ENCODE results near the gene EPSTI1. TPM values are rescaled to one million over a fixed set of nuclear protein-coding genes. Genes with fewer than 3 reads are reported as not detected.

The EPSTI1 gene
- total RNA-seq, 1 experiment from 2014 or later = 0.69 TPM

DNA sequence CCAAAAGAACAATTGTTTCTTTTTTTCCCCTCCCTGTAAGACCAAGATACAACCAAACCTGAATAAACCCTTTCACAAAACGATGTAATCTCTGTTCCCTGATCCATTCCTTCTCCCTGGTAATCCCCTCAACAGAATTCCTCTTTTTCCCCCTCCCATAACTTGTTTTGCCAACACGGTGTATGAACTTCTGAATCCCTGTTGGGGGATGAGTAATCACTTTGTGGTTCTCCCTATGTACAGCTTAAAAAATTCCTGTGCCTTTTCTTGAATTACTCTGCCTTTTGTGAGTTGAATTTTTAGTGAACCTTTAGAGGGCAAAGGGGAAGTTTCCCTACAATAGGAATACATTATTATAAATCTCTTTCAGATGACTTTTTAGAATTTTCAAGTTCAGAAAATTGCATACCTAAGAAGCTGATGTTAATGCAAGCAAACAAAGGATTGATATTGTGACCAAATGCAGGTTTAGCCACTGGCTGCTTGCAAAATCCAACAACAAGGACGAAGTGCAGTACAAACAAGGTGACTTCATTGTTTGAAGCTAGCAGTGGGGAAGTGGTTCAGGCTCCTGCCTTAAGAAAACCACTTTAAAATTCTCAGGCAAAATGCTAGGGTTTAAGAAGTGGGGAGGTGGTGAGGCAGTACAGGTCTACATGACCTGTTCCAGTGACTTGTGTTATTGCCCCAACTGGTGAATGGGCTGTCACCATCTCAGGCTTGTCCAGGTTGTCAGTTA is 15.0 kb upstream of the EPSTI1 start:
- in situ Hi-C loops (cut with HindIII; ENCODE audit: low pct_unique_long_range_greater_than_20kb, low sequenced_read_pairs) = no loop called here
- CTCF ChIA-PET = no interaction called here
- no peaks in the 10 kb centered on the region for H3K4me1 ChIP-seq (ENCODE audit: control insufficient read depth, insufficient read depth, low read length)
- no TSS peak for BruUV-seq (replicated peaks)
- intact Hi-C loops (cut with micrococcal nuclease; ENCODE audit: unreplicated experiment) = no loop called here
- no peak for DNase-seq (ENCODE audit: low read depth, low spot score)
- no peak overlapping the region for H3K4me3 ChIP-seq (ENCODE audit: low read depth in 2 of 2, low read length in 2 of 2)
- no peak for TF ChIP-seq SIN3A (IDR thresholded peaks at IDR 0.05; ENCODE audit: borderline replicate concordance, insufficient read depth, low read depth, low read length)
- TF ChIP-seq, protein P1, sequence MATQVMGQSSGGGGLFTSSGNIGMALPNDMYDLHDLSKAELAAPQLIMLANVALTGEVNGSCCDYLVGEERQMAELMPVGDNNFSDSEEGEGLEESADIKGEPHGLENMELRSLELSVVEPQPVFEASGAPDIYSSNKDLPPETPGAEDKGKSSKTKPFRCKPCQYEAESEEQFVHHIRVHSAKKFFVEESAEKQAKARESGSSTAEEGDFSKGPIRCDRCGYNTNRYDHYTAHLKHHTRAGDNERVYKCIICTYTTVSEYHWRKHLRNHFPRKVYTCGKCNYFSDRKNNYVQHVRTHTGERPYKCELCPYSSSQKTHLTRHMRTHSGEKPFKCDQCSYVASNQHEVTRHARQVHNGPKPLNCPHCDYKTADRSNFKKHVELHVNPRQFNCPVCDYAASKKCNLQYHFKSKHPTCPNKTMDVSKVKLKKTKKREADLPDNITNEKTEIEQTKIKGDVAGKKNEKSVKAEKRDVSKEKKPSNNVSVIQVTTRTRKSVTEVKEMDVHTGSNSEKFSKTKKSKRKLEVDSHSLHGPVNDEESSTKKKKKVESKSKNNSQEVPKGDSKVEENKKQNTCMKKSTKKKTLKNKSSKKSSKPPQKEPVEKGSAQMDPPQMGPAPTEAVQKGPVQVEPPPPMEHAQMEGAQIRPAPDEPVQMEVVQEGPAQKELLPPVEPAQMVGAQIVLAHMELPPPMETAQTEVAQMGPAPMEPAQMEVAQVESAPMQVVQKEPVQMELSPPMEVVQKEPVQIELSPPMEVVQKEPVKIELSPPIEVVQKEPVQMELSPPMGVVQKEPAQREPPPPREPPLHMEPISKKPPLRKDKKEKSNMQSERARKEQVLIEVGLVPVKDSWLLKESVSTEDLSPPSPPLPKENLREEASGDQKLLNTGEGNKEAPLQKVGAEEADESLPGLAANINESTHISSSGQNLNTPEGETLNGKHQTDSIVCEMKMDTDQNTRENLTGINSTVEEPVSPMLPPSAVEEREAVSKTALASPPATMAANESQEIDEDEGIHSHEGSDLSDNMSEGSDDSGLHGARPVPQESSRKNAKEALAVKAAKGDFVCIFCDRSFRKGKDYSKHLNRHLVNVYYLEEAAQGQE (IDR thresholded peaks at IDR 0.05; ENCODE audit: insufficient read depth in 1 of 2, low read depth in 2 of 2, low read length in 1 of 2) = no peak
- TF ChIP-seq TCF7L2 (IDR thresholded peaks at IDR 0.05; ENCODE audit: low read depth, low read length) = no peak
- TF ChIP-seq, protein P2, sequence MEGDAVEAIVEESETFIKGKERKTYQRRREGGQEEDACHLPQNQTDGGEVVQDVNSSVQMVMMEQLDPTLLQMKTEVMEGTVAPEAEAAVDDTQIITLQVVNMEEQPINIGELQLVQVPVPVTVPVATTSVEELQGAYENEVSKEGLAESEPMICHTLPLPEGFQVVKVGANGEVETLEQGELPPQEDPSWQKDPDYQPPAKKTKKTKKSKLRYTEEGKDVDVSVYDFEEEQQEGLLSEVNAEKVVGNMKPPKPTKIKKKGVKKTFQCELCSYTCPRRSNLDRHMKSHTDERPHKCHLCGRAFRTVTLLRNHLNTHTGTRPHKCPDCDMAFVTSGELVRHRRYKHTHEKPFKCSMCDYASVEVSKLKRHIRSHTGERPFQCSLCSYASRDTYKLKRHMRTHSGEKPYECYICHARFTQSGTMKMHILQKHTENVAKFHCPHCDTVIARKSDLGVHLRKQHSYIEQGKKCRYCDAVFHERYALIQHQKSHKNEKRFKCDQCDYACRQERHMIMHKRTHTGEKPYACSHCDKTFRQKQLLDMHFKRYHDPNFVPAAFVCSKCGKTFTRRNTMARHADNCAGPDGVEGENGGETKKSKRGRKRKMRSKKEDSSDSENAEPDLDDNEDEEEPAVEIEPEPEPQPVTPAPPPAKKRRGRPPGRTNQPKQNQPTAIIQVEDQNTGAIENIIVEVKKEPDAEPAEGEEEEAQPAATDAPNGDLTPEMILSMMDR (IDR thresholded peaks at IDR 0.05) = no peak
- TF ChIP-seq POLR2AphosphoS5 (IDR thresholded peaks at IDR 0.05; ENCODE audit: low read depth, low read length) = no peak
- no peaks in the 10 kb centered on the region for H3K9me3 ChIP-seq (ENCODE audit: control insufficient read depth, insufficient read depth, low read depth, low read length)
- no peak for ATAC-seq
- no peaks in the 10 kb centered on the region for H3K27me3 ChIP-seq (ENCODE audit: control insufficient read depth, insufficient read depth, low read length)
- H3K36me3 ChIP-seq (ENCODE audit: control insufficient read depth, insufficient read depth, low read length) = no peaks in the 10 kb centered on the region
- no peak overlapping the region for H3K27ac ChIP-seq (ENCODE audit: low read length)
- POLR2A ChIA-PET = no interaction called here

DNA sequence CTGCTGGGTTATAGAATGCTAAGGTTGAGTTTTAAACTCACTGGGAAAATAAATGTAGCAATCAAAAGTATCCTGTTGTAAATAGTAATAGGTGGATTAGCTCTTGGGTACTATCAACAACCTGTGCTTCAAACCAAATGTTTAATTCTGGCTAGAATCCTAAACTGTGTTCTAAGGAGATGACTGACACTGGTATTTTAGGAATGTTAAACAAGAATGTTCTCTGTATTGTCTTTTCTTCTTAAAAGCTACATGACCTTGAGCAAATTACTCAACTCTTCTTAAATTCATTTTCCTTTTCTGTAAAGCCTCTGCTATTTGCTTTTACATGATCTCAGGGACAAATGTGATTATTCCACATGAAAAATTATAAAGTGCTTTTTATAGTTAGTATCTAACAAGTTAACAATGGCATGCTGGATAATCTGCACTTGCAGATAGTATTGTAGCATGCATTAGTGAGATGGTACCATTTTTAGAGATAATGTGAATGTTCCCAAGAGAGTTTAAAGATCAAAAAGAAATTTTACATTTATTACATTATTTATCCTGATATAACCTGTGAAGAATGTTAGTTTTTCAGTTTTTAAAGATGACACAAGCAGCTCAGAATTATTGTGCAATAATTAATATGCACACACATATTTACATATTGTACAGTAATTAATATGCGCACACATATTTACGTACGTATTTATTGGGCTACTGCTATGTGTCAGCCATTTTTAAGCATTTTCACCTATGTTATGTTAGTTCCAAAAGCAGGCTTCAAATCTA is 13.6 kb upstream of the EPSTI1 start:
- POLR2A ChIA-PET = no interaction called here
- Histone ChIP-seq H3K9me3 (ENCODE audit: control insufficient read depth, insufficient read depth, low read depth, low read length) (no peaks in the 10 kb centered on the region), H3K4me1 (ENCODE audit: control insufficient read depth, insufficient read depth, low read length) (no peaks in the 10 kb centered on the region), H3K4me3 (ENCODE audit: low read depth in 2 of 2, low read length in 2 of 2) (no peak overlapping the region), H3K27me3 (ENCODE audit: control insufficient read depth, insufficient read depth, low read length) (no peaks in the 10 kb centered on the region), H3K27ac (ENCODE audit: low read length) (no peak overlapping the region), H3K36me3 (ENCODE audit: control insufficient read depth, insufficient read depth, low read length) (no peaks in the 10 kb centered on the region)
- no peak for DNase-seq (ENCODE audit: low read depth, low spot score)
- intact Hi-C loops (cut with micrococcal nuclease; ENCODE audit: unreplicated experiment) = no loop called here
- no peak for ATAC-seq
- no TSS peak for BruUV-seq (replicated peaks)
- in situ Hi-C loops (cut with HindIII; ENCODE audit: low pct_unique_long_range_greater_than_20kb, low sequenced_read_pairs) = no loop called here
- CTCF ChIA-PET = no interaction called here
- TF ChIP-seq TCF7L2 (IDR thresholded peaks at IDR 0.05; ENCODE audit: low read depth, low read length) = no peak
- TF ChIP-seq POLR2AphosphoS5 (IDR thresholded peaks at IDR 0.05; ENCODE audit: low read depth, low read length) = no peak
- TF ChIP-seq, protein P1 (IDR thresholded peaks at IDR 0.05; ENCODE audit: insufficient read depth in 1 of 2, low read depth in 2 of 2, low read length in 1 of 2) = no peak
- TF ChIP-seq, protein P2 (IDR thresholded peaks at IDR 0.05) = no peak
- no peak for TF ChIP-seq SIN3A (IDR thresholded peaks at IDR 0.05; ENCODE audit: borderline replicate concordance, insufficient read depth, low read depth, low read length)
